D721Med (cell line): Measurements from ENCODE around the gene KCNJ13.

Source experiments
- DNase-seq: peaks from one replicate; pipeline ENCODE4 v3.0.0; 2011; ENCODE audit warnings: low spot score; ENCODE audit not compliant: insufficient read length
- FAIRE-seq: peaks from 2 replicates; lab custom pipeline; 2011; peaks lifted over from hg19 to GRCh38; lab: Jason Lieb, UNC
- TF ChIP-seq, protein P1 (sequence below): IDR thresholded peaks from 2 replicates; pipeline ENCODE4 v1.5.1; 2012; ENCODE audit warnings: mild to moderate bottlenecking, control low read depth; ENCODE audit not compliant: insufficient read depth; ENCODE audit errors: missing control alignments

The KCNJ13 gene

DNA sequence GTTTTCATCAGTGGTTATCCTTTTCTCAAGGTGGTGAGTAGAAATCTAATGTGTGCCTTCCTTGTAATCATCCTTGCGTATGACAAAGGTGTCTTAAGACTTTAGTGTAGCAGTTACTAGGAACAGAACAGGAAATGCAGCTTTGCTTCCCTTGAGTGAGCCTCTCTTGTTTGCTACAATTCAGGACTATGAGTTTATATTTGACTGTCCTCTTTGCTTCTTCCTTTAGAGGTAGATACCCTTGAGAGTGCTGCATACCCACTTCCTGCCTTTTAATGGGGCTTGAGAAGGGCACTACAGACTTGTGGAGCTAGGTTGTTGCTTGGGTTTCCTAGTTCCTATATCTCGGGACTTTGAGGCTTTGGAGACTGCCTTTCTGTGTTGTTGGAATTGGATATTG is 3.8 kb downstream of the KCNJ13 start:
- DNase-seq (no peak), FAIRE-seq (no peak)
- TF ChIP-seq, protein P1, sequence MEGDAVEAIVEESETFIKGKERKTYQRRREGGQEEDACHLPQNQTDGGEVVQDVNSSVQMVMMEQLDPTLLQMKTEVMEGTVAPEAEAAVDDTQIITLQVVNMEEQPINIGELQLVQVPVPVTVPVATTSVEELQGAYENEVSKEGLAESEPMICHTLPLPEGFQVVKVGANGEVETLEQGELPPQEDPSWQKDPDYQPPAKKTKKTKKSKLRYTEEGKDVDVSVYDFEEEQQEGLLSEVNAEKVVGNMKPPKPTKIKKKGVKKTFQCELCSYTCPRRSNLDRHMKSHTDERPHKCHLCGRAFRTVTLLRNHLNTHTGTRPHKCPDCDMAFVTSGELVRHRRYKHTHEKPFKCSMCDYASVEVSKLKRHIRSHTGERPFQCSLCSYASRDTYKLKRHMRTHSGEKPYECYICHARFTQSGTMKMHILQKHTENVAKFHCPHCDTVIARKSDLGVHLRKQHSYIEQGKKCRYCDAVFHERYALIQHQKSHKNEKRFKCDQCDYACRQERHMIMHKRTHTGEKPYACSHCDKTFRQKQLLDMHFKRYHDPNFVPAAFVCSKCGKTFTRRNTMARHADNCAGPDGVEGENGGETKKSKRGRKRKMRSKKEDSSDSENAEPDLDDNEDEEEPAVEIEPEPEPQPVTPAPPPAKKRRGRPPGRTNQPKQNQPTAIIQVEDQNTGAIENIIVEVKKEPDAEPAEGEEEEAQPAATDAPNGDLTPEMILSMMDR = no peak

DNA sequence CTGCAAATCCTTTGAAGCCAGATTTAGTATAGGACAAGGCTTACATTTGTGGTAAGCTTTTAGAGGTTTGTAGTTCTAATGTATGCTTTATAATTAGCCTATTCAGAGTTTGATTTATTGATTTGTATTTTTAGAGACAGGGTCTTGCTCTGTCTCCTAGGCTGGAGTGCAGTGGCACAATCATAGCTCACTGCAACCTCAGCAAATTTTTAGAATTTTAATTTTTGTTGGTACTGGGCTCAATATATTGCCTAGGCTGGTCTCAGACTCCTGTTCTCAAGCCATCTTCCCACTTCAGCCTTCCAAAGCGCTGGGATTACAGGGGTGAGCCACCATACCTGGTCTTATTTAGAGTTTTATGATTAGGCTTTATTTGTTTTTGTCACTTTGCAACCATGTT is 4.5 kb downstream of the KCNJ13 start:
- TF ChIP-seq, protein P1 = no peak
- FAIRE-seq (no peak), DNase-seq (no peak)

DNA sequence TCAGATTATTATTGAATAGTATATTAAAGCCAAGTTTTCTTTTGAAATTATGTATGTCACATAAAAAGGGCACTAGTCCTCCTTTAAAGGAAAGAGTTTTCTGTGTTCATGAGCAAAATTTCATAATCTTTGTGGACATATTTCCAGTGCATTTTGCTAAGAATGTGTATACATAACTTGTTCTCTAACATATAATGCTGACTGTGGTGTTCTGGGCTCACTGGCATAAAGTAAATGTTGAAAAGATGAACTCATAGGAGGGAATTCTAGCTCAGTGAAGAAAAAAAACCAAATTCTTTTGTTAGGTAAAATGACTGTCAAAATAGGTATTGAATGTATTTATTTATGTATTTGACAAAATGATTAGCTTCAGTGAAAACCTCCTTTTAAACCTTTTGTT is 6.2 kb downstream of the KCNJ13 start:
- DNase-seq (no peak), FAIRE-seq (no peak)
- TF ChIP-seq, protein P1 = no peak

DNA sequence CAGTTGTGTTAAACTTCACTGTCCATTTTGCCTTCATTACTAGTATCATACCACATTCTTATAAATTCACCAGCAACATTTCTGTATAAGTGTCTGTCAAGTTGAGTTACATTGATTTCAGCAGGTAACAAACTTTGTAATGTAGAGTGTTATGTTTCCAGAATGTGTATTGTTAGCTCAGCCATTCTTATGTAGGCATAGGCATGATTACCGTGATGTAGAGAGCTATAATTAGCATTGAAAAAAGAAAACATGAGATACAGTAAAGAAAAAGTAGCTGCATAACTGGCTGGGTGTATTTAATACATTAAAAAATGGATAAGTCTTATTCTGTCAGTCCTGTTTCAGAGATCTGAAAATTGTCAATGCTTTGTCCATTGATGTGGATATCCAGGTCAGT is 8.5 kb downstream of the KCNJ13 start:
- FAIRE-seq (no peak), DNase-seq (no peak)
- TF ChIP-seq, protein P1 = no peak

DNA sequence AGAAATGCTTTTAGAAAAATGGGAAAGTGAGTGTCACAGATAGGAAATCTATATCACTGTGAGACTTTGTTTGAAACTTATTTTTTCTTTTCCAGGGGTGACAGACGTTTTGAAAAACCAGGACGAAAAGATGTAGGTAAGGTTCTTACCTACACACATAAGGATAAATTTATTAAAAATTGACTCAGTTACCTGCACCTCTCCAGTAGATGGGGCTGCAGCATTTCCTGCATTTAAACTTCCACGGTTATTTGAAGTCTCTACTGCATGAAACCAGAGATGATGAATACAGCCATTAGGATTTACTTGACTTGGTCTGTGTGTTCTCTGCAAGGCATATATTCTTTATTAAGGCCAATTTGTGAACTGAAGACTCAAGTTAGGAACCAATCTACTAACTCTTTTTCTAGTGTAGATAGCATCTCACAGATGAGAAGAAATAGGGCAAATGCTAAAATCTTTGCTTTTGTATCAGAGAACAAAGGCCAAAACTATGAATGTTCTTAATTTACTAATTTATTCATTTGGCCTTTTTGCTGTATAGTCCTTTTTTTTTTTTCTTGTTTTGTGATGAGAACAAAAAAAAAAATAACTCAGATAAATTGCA is 15.0 kb downstream of the KCNJ13 start:
- DNase-seq (no peak), FAIRE-seq (peak; percentile 60)
- TF ChIP-seq, protein P1 = peak; percentile 56

DNA sequence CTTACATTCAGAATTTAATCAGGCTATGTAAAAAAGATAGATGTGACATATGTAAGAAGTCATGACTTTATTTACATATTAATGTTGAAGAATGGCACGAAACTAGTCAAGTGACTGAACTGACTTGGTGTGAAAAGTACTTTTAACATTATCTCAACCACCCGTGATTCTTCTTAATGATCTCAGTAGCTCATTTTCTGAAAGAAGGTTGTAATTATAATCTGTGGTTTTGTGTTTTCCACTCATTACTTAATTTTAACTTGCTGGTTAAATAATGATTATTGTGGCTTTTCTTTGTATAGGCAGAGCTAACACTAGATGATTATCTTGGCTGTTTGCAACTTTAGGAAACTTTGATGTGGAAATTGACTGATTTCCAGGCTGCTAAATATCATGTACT is 18.5 kb downstream of the KCNJ13 start:
- no peak for DNase-seq
- FAIRE-seq = no peak
- TF ChIP-seq, protein P1 = no peak

DNA sequence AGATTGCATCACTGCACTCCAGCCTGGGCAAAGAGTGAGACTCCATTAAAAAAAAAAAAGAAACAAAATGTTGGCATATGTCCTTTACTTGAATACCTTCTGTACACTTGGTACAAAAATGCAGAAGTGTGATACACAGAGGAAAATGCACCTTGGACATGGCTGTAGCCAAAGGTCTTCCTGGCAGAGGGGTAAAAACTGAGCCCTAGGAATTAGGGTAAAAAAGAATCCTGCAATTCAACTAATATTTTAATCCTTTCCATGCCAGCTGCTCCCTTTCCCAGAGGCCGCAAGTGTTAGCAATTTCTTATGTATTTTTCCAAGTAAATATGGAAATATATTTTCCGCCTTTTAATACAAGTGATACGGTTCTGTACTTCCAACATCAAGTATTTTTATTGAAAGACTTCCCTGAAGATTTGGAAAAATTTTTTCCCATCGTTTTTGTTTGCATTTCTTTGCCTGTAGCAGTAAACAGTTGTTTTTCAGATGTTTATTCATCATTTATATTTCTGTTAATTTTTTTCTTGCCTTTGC is 26.2 kb downstream of the KCNJ13 start:
- TF ChIP-seq, protein P1 = no peak
- DNase-seq (peak; percentile 26), FAIRE-seq (no peak)
